BE2C (cell line): ENCODE results near the gene ANKRD17.

Experiments
- DNase-seq: peaks from one replicate; pipeline ENCODE4 v3.0.0-alpha.2; 2020
- H3K27me3 ChIP-seq: fragments of 250-450 bp; sonication (Bioruptor Pico); 2 replicates; pipeline ENCODE4 v1.5.1; 2020; ENCODE audit warnings: mild to moderate bottlenecking
- H3K36me3 ChIP-seq: fragments of 250-450 bp; sonication (Bioruptor Pico); 2 replicates; pipeline ENCODE4 v1.5.1; 2020; ENCODE audit warnings: mild to moderate bottlenecking
- H3K4me1 ChIP-seq: fragments of 250-450 bp; sonication (Bioruptor Pico); 2 replicates; pipeline ENCODE4 v1.5.1; 2020
- H3K4me3 ChIP-seq: 2 replicates; pipeline ENCODE4 v1.5.1; 2011; ENCODE audit warnings: low read depth, low read length
- H3K9me3 ChIP-seq: fragments of 250-450 bp; sonication (Bioruptor Pico); 2 replicates; pipeline ENCODE4 v1.5.1; 2020
- TF ChIP-seq, protein P1 (sequence below): IDR thresholded peaks from 2 replicates; pipeline ENCODE4 v1.5.1; 2012; ENCODE audit warnings: mild to moderate bottlenecking, low read depth, low read length

Gene ANKRD17

DNA sequence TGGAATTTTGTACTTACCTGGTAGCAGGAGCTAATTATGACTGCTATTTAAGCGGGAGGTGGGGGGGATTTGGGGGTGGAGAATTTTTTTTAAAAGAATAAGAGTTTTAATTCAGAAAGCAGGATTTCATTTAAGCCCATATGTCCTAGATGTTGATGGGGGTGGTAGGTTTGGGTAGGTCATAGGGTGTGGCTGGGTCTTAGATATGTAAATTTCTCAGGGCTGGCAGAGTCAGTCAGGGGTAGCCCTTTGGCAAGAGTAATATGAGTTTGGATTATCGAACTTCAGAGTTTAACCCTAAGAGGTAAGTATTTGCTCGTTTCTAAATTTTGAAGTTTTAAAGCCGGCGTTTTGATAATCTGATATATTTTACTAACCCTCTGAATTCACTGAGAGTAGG lies 153.9 kb downstream of the ANKRD17 start:
- Histone ChIP-seq H3K4me3 (no peak overlapping the region), H3K27me3 (no peaks in the 10 kb centered on the region), H3K36me3 (peaks cover 61% of the 10 kb centered on the region), H3K4me1 (no peaks in the 10 kb centered on the region), H3K9me3 (no peaks in the 10 kb centered on the region)
- TF ChIP-seq, protein P1, sequence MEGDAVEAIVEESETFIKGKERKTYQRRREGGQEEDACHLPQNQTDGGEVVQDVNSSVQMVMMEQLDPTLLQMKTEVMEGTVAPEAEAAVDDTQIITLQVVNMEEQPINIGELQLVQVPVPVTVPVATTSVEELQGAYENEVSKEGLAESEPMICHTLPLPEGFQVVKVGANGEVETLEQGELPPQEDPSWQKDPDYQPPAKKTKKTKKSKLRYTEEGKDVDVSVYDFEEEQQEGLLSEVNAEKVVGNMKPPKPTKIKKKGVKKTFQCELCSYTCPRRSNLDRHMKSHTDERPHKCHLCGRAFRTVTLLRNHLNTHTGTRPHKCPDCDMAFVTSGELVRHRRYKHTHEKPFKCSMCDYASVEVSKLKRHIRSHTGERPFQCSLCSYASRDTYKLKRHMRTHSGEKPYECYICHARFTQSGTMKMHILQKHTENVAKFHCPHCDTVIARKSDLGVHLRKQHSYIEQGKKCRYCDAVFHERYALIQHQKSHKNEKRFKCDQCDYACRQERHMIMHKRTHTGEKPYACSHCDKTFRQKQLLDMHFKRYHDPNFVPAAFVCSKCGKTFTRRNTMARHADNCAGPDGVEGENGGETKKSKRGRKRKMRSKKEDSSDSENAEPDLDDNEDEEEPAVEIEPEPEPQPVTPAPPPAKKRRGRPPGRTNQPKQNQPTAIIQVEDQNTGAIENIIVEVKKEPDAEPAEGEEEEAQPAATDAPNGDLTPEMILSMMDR: no peak
- DNase-seq: no peak

DNA sequence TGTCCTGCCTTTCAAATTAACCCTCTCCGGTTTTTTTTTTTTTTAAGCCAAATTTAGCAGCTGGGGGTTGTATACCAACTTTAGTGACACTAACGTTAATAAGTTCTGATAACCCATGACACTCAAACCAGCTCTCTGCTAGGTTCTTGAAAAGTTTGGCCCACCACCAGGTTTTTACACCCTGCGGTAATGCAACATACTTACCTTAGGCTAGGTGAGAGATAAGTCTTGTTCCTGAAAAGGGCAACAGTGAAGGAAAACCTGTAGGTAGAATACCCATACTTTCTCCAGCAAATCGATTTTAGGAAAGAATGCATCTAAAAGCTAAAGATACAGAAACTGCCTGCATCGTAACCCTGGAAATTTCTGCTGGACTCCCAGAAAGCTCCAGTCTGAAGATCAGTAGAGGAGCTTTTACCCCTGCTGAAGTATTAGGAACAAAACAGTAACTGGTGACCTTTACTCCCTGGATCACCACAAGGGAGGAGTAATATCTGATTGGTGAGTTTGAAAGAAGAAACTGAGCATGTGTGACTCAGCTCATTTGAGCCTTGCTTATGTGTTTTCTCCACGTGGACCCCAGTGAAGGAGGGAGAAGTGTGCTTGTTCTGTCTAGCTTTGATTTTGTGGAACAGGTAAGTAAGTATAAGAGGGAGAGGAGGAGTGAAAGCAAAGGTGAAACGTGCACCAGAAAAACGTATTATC lies 154.6 kb downstream of the ANKRD17 start:
- DNase-seq: no peak

DNA sequence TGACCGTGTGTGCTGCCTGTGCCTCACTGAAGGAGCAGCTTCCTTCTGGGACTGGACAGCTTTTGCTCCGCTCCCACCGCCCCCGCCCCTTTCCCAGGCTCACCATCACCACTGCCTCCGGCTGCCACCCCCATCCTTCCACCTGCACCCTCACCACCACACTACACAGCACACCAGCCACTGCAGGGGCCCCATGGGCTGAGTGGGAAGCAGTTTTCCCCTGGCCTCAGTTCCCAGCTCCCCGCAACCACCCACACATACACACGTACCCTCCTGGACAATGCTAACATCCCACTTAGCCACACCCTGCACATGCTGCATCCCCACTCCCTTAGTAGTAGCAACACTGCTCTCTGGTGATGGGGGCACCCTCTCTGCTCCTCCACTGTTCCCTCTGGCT lies 159.5 kb downstream of the ANKRD17 start:
- H3K4me1 ChIP-seq: no peaks in the 10 kb centered on the region
- no peaks in the 10 kb centered on the region for H3K27me3 ChIP-seq
- H3K9me3 ChIP-seq: no peaks in the 10 kb centered on the region
- no peak overlapping the region for H3K4me3 ChIP-seq
- H3K36me3 ChIP-seq: peaks cover 71% of the 10 kb centered on the region
- DNase-seq: no peak
- TF ChIP-seq, protein P1: no peak

More for the DNA sequence above, 154.6 kb downstream of the ANKRD17 start:
- no peak overlapping the region for H3K4me3 ChIP-seq
- TF ChIP-seq, protein P1: no peak
- no peaks in the 10 kb centered on the region for H3K9me3 ChIP-seq
- peaks cover 56% of the 10 kb centered on the region for H3K36me3 ChIP-seq
- no peaks in the 10 kb centered on the region for H3K27me3 ChIP-seq
- no peaks in the 10 kb centered on the region for H3K4me1 ChIP-seq

DNA sequence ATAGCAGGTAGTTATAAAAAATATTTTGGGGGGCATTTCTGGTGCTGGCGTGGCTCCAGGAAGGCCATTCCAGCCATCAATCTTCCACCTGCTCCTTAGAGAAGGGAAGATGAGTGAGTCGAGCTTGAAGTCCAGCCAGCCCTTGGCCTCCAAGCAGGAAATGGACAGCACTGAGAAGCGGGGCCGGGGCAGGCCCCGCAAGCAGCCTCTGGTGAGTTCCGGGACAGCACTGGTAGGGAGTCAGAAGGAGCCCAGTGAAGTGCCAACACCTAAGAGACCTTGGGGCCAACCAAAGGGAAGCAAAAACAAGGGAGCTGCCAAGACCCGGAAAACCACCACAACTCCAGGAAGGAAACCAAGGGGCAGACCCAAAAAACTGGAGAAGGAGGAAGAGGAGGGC lies 159.9 kb downstream of the ANKRD17 start:
- Histone ChIP-seq H3K36me3 (peaks cover 71% of the 10 kb centered on the region), H3K9me3 (no peaks in the 10 kb centered on the region)

DNA sequence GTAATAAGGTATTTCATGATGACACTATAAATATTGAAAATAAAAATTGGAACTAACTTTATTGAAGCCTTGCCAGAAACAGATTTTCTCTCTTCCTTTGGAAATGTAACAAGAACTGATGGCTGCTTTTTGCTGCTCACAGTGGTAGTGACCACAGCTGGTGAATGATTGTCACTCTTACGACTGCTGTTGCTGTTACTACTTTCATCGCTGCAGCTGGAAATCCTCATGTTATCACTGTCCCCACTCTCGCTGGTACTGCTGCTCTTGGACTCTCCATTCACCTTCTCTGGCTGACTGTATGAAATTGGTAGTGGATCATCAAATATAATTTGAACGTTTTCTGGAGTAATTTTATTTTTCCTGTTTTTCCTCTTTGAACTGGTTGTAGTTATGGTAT lies 160.6 kb downstream of the ANKRD17 start:
- TF ChIP-seq, protein P1: no peak
- H3K9me3 ChIP-seq: no peaks in the 10 kb centered on the region
- no peak for DNase-seq
- H3K36me3 ChIP-seq: peaks cover 71% of the 10 kb centered on the region
- no peaks in the 10 kb centered on the region for H3K27me3 ChIP-seq
- no peak overlapping the region for H3K4me3 ChIP-seq
- no peaks in the 10 kb centered on the region for H3K4me1 ChIP-seq

More for the DNA sequence above, 159.9 kb downstream of the ANKRD17 start:
- no peak for DNase-seq
- H3K4me1 ChIP-seq: no peaks in the 10 kb centered on the region
- H3K27me3 ChIP-seq: no peaks in the 10 kb centered on the region
- TF ChIP-seq, protein P1: no peak
- H3K4me3 ChIP-seq: no peak overlapping the region

DNA sequence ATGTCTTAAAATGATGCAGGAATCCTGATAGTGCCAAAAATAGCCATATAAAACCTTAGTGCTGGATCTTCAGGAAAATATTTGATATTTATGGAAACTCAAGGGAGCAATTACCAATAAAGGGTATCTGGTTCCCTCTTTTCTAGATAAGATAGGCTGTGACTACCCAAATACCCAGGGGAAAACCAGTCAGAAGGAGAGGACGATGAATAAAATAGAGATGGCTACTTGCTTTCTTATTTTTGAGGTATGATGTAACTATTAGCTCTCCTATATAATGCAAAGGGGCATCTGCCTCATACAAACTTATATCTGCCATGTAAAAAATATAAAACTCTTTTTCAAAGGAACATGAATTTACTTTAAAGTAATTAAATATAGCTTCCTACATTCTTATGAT lies 165.7 kb downstream of the ANKRD17 start:
- Histone ChIP-seq H3K9me3 (no peaks in the 10 kb centered on the region), H3K27me3 (no peaks in the 10 kb centered on the region), H3K4me3 (no peak overlapping the region), H3K4me1 (no peaks in the 10 kb centered on the region), H3K36me3 (peaks cover 68% of the 10 kb centered on the region)
- DNase-seq: no peak
- TF ChIP-seq, protein P1: no peak
